Activated CD4-positive, alpha-beta T cell treated with anti-CD3 and anti-CD28 coated beads, Interleukin-2, amount 10 ng/mL, durations not matched to agents 24 days and 14 days (primary cell): Measurements from ENCODE around the gene HMG20A. TPM values are rescaled to one million over a fixed set of nuclear protein-coding genes. Genes with fewer than 3 reads are reported as not detected.

Source experiments
- DNase-seq: peaks from one replicate; pipeline ENCODE4 v3.0.0; 2022
- H3K27ac Mint-ChIP-seq: one replicate; pipeline ENCODE4 v1.8.0; 2022; ENCODE audit warnings: mild to moderate bottlenecking, mixed read lengths
- H3K27me3 Mint-ChIP-seq: one replicate; pipeline ENCODE4 v1.8.0; 2022; ENCODE audit warnings: mixed read lengths
- H3K36me3 Mint-ChIP-seq: one replicate; pipeline ENCODE4 v1.8.0; 2022; ENCODE audit warnings: low read depth, mild to moderate bottlenecking, mixed read lengths
- H3K4me1 Mint-ChIP-seq: one replicate; pipeline ENCODE4 v1.8.0; 2021; ENCODE audit warnings: mixed read lengths
- H3K4me3 Mint-ChIP-seq: one replicate; pipeline ENCODE4 v1.8.0; 2022; ENCODE audit warnings: mild to moderate bottlenecking, moderate library complexity, mixed read lengths
- H3K9me3 Mint-ChIP-seq: one replicate; pipeline ENCODE4 v1.8.0; 2021; ENCODE audit warnings: mixed read lengths
- intact Hi-C: fragments of 100-400 bp; cut with micrococcal nuclease; formaldehyde crosslinking; loops from one replicate; pipeline ENCODE4 v1.15.1; 2023
- total RNA-seq: library from RNA; stranded (reverse); gene quantifications from 2 replicates; pipeline ENCODE4 v1.2.3, GENCODE V29; 2022

HMG20A gene
- total RNA-seq, 1 donor from 2014 or later = 46.4 TPM

DNA sequence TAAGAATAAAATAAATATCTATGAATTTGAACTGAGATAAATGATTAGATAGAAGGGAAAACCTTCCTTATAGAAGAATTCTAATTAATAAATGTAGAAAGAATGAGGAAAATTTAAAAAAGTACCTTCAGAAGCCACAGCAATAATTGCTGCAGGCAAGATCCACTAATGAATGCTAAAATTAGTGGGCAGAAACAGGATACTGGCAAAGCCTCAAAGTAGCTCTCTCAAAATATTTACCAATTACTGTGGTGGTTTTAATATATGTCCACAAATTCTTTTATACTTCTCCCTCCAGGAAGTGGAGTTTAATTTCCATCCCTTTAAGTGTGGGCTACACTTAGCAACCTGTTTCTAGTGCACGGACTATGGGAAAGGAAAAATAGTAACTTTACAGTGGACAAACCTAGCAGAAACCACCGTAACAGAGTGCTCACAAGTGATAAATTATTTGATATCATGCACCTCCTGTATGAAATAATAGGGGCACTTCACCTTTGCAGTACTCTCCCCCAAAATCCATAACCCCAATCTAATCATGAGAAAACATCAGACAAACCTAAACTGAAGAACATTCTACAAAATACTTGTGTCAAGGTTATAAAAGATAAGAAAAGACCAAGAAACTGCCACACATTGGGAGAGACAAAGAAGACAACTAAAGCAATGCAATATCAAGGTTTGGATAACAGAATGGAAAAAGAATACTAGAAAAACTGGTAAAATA is 7.6 kb upstream of the HMG20A start:
- Mint-ChIP-seq H3K4me3 (no peak overlapping the region), H3K4me1 (peaks cover 28% of the 10 kb centered on the region), H3K27me3 (no peaks in the 10 kb centered on the region), H3K9me3 (no peaks in the 10 kb centered on the region), H3K27ac (no peak overlapping the region), H3K36me3 (peaks cover 2% of the 10 kb centered on the region)
- intact Hi-C loops = no loop called here
- DNase-seq = no peak

- no peak overlapping the region for H3K27ac Mint-ChIP-seq
- intact Hi-C loops = no loop called here
These were observed 6.9 kb upstream of the HMG20A start for GRCh38 chr15:77413699-77414349.

GRCh38 chr15:77414789-77415442 is 5.8 kb upstream of the HMG20A start:
- no peak for DNase-seq
- no peak overlapping the region for H3K27ac Mint-ChIP-seq
- intact Hi-C loops = no loop called here
- H3K4me1 Mint-ChIP-seq = peaks cover 29% of the 10 kb centered on the region
- no peaks in the 10 kb centered on the region for H3K9me3 Mint-ChIP-seq
- H3K4me3 Mint-ChIP-seq = no peak overlapping the region
- H3K36me3 Mint-ChIP-seq = peaks cover 6% of the 10 kb centered on the region
- no peaks in the 10 kb centered on the region for H3K27me3 Mint-ChIP-seq

More at GRCh38 chr15:77413699-77414349, 6.9 kb upstream of the HMG20A start:
- H3K36me3 Mint-ChIP-seq = peaks cover 3% of the 10 kb centered on the region
- H3K9me3 Mint-ChIP-seq = no peaks in the 10 kb centered on the region
- H3K27me3 Mint-ChIP-seq = no peaks in the 10 kb centered on the region
- no peak for DNase-seq
- H3K4me3 Mint-ChIP-seq = no peak overlapping the region
- peaks cover 34% of the 10 kb centered on the region for H3K4me1 Mint-ChIP-seq

DNA sequence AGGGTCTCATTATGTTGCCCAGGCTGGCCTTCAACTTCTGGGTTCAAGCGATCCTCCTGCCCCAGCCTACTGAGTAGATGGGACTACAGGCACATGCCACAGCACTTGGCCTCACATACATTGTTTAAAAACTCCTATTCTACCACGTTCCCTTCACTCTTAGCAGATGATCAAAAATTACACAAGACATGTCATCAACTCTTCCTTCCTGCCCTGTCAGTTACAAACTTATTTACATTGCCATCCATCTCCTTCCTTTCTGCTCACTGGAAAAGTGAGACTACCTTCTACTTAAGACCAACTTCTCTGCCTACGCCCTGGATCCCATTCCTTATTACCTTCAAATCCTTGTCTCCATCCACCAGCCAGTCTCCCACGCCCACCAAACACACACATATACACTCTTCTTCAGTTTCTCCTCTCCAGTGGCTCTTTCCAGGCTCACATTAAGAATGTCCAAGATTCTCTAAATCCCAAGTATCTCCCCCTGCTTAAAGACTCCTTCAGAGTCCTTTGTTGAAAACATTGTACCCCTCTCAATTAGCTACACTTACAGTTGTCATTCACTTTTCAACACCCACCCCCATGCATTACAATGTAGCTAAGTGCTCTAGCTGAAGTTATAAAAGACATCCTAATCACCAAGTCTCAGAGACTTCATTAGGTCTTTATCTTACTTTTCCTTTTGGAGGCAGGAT is 5.1 kb upstream of the HMG20A start:
- Mint-ChIP-seq H3K27ac (no peak overlapping the region), H3K27me3 (no peaks in the 10 kb centered on the region), H3K4me3 (no peak overlapping the region), H3K9me3 (no peaks in the 10 kb centered on the region), H3K36me3 (peaks cover 6% of the 10 kb centered on the region), H3K4me1 (peaks cover 24% of the 10 kb centered on the region)
- intact Hi-C loops = no loop called here
- DNase-seq = no peak

DNA sequence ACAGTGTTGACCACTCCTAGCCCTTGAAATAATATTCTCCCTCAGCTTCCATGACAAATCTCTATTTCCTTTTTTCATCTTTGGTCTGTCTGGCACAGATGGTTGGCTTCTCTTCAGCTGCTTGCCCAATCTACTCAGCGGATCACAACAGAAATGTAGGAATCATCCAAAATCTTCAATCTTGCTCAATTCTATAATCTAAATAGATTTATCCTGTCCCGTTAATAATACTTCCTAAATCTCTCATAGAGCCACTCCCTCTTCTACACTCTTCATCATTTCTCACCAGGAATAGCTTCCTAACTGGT is 4.6 kb upstream of the HMG20A start:
- no peaks in the 10 kb centered on the region for H3K27me3 Mint-ChIP-seq
- intact Hi-C loops = no loop called here
- peaks cover 6% of the 10 kb centered on the region for H3K36me3 Mint-ChIP-seq
- H3K4me1 Mint-ChIP-seq = peaks cover 22% of the 10 kb centered on the region
- DNase-seq = no peak
- H3K4me3 Mint-ChIP-seq = no peak overlapping the region
- no peak overlapping the region for H3K27ac Mint-ChIP-seq
- no peaks in the 10 kb centered on the region for H3K9me3 Mint-ChIP-seq

DNA sequence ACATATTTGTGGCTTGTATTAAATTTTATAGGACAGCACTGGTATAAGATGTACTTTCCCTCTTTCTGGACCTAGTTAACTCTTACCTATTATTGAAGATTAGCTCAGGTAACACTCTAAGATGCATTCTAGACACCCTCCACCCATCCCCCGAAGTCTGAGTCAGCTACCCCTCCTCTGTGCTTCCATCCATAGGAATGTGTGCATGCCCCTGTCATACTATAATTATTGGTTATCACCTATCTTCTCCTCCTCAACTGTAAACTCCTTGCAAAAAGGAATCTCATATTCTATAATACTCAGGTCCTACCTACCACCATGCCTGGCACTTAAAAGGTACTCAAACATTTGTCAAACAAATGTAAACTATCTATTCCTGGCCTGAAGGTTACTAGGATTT is 3.7 kb upstream of the HMG20A start:
- Mint-ChIP-seq H3K9me3 (no peaks in the 10 kb centered on the region), H3K4me1 (peaks cover 26% of the 10 kb centered on the region), H3K27ac (no peak overlapping the region), H3K36me3 (peaks cover 6% of the 10 kb centered on the region), H3K27me3 (no peaks in the 10 kb centered on the region), H3K4me3 (no peak overlapping the region)
- no peak for DNase-seq
- intact Hi-C loops = no loop called here

DNA sequence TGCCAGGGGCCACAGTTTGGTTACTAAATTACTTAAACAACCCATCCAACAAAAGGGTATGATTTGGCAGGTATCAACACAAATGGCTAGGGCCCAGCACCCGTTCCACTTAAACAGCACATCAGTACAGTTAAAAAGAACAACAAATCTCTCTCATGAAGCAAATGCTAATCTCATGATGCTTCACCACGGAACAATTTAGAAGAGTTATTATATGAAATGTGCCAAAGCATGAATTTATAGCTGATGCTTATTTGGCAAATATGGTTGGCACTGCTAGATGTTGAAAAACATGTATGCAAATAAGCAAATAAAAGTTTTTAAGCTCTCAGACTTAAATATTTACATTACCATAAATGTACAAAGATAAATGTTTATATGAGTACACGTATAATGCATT is 3.1 kb upstream of the HMG20A start:
- intact Hi-C loops = no loop called here
- H3K9me3 Mint-ChIP-seq = no peaks in the 10 kb centered on the region
- peaks cover 6% of the 10 kb centered on the region for H3K36me3 Mint-ChIP-seq
- no peak overlapping the region for H3K27ac Mint-ChIP-seq
- no peaks in the 10 kb centered on the region for H3K27me3 Mint-ChIP-seq
- H3K4me1 Mint-ChIP-seq = peaks cover 22% of the 10 kb centered on the region
- no peak for DNase-seq
- H3K4me3 Mint-ChIP-seq = peak overlapping the region; percentile 27

DNA sequence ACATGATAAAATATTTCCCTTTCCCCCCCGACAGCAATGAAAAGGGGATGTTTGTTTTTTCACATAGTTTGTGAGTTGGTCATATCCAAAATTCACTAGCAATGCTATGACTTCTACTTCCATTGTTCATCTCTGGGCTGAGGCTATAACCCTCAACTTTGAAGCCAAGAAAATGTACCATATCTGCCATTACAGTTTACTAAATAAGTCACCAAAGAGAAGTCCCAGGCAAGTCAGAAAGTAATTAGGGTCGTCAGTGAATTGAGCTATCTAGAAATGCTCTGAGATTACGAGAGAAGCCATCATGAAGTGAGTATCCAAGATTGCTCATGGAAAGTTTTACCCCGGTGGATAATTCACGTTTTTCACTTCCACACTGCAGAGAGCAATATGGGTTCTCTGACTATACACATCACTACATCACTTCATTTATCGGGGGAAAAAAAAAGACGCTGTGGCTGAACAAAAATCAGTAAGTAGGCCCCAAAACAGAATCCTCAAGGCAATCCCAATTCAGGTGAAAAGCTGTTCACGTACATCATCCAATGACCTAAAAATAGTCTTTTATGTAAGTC is 2.2 kb upstream of the HMG20A start:
- Mint-ChIP-seq H3K27ac (peak overlapping the region; percentile 91), H3K36me3 (peaks cover 6% of the 10 kb centered on the region), H3K4me1 (peaks cover 24% of the 10 kb centered on the region), H3K27me3 (no peaks in the 10 kb centered on the region), H3K4me3 (peak overlapping the region; percentile 96), H3K9me3 (no peaks in the 10 kb centered on the region)
- no peak for DNase-seq
- intact Hi-C loops = no loop called here

- H3K27me3 Mint-ChIP-seq = no peaks in the 10 kb centered on the region
- intact Hi-C loops = no loop called here
- H3K4me3 Mint-ChIP-seq = peak overlapping the region; percentile 96
- peaks cover 29% of the 10 kb centered on the region for H3K4me1 Mint-ChIP-seq
- H3K27ac Mint-ChIP-seq = peak overlapping the region; percentile 91
- H3K36me3 Mint-ChIP-seq = peaks cover 6% of the 10 kb centered on the region
- DNase-seq = peak; percentile 81
- no peaks in the 10 kb centered on the region for H3K9me3 Mint-ChIP-seq
These were observed 1.5 kb upstream of the HMG20A start for GRCh38 chr15:77418966-77419835.

DNA sequence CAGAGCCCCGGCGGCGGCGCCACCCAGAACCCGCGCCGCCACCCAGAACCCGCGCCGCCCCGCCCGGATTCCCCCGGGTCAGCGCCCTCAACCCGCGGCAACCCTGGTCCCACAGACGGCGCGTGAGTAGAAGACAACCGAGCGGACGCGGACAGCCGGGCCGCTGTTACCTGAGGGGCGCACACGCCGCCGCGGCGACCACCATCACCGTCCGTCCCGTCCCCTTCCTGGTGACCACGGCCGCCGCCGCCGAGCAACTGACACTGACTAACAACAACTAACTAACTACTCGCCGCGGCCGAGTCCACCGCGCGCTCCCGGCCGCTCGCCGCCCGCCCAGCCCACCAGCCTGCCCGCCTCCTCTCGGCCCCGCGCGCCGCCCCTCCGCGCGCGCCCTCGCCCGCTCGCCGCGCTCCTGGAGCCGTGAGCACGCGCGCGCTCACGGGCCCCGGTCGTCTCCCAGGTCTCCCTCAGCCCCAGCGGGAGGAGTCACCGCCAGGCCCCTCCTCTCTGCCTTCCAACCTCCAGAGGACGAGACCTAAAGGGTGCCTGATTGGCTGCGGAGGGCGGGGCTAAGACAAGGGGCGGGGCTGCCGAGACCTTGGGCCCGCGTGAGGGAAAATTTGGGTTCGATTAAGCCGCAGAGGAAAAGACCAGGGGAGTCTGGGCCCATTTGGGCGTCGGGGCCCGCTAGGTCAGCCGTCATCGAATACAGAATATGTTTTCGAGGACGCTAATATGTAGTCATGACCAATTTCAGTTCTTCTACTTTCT is 665 bp upstream of the HMG20A start, which contains the start of gene PEAK1:
Gene PEAK1 (minus strand): TSS at position 269 of the 774 bp plus-strand sequence. CDS start 238,178 bp downstream, outside the sequence.
- Mint-ChIP-seq H3K27me3 (no peaks in the 10 kb centered on the region), H3K4me1 (peaks cover 29% of the 10 kb centered on the region), H3K36me3 (peaks cover 7% of the 10 kb centered on the region), H3K9me3 (no peaks in the 10 kb centered on the region), H3K4me3 (peak within 1 kb of the TSS; percentile 96), H3K27ac (peak within 1 kb of the TSS; percentile 94)
- DNase-seq = peak; percentile 100
- intact Hi-C loops = loop anchor here (1.0 to 5.0 kb wide), 4 partner anchors 11 to 1968 kb away; partner anchors contain the start of gene SIN3A

GRCh38 chr15:77421370-77421700 is 647 bp downstream of the HMG20A start:
- Mint-ChIP-seq H3K27me3 (no peaks in the 10 kb centered on the region), H3K4me3 (peak overlapping the region; percentile 90), H3K4me1 (peaks cover 36% of the 10 kb centered on the region), H3K9me3 (no peaks in the 10 kb centered on the region), H3K36me3 (peaks cover 8% of the 10 kb centered on the region), H3K27ac (peak overlapping the region; percentile 94)
- peak; percentile 71 for DNase-seq
- intact Hi-C loops = loop anchor here (2.0 to 5.0 kb wide), 3 partner anchors 76 to 1969 kb away; partner anchors contain the start of gene SIN3A

DNA sequence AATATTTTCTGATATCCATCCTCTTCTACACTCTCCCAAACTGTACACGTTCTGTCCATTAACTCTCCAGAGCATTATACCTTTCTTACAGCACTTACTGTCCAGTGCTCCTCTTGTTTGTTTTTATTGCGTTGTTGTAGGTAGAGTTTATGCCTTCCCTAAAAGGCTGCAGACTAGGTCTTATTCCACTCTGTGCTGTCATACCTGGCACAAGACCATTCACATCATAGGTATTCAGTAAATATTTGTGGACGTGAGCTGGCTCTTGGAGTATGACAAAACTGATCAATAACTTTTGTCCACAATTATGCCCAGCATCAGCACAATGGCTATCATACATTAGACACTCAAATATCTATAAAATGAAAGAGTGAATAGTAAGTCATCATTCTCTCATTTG is 4.4 kb downstream of the HMG20A start:
- Mint-ChIP-seq H3K4me3 (no peak overlapping the region), H3K36me3 (peaks cover 4% of the 10 kb centered on the region), H3K9me3 (no peaks in the 10 kb centered on the region), H3K4me1 (peaks cover 35% of the 10 kb centered on the region), H3K27ac (no peak overlapping the region), H3K27me3 (no peaks in the 10 kb centered on the region)
- intact Hi-C loops = no loop called here
- DNase-seq = no peak
